ENCODE data around the gene GPX4.

GPX4 gene

GRCh38 chr19:1093811-1094553 is 9.8 kb upstream of the GPX4 start:
- DNase-seq (ENCODE audit: low spot score in 2 of 2), result no peak
- Histone ChIP-seq H3K4me3 (peak overlapping the region; percentile 96), H3K4me1 (peaks cover 9% of the 10 kb centered on the region), H3K27me3 (ENCODE audit: low read depth) (no peaks in the 10 kb centered on the region), H3K36me3 (replicated peaks) (peaks cover 35% of the 10 kb centered on the region), H3K9me3 (no peaks in the 10 kb centered on the region)
- in situ Hi-C loops (cut with MboI; ENCODE audit: low sequenced_read_pairs), result no loop called here

- Histone ChIP-seq H3K4me1 (peaks cover 9% of the 10 kb centered on the region), H3K9me3 (no peaks in the 10 kb centered on the region), H3K4me3 (peak overlapping the region; percentile 96), H3K27me3 (ENCODE audit: low read depth) (no peaks in the 10 kb centered on the region), H3K36me3 (replicated peaks) (peaks cover 30% of the 10 kb centered on the region)
- DNase-seq (ENCODE audit: low spot score in 2 of 2), result no peak
- in situ Hi-C loops (cut with MboI; ENCODE audit: low sequenced_read_pairs), result no loop called here
Observed at GRCh38 chr19:1094655-1094977, 9.2 kb upstream of the GPX4 start.

DNA sequence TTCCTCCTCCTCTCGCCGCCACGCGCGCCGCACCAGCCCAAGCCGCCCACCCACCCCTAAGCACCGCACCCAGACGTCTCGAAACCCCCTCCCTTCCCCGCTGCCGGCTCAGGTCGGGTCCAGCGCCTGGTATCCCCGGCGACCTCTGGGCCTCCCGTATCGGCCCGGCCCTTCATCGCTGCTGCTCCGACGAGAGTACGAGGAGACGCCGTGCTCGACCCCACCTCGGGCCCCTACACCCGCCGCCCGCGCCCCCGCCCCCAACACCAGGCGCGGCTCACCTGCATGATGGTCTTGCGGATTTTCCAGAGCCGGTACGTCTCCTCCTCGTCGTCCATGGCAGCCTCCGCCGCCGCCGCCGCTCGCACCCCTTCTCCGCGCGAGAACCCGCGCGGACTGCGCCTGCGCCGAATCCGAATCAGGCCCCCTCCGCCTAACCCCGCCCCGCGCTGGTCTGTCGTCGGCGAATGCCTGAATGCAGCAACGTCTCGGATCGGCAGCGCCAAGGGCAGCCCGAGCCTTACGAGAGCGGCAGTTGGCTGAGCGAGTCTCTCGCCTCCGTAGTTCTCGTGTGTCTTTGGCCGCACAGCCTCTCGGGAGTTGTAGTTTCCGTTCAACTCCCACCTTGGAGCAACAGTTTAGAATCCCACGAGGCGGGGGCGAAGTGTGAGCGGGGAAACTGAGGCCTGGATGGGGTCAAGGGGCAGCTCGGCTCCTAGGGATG is 8.7 kb upstream of the GPX4 start, which contains the start of gene POLR2E:
TSS of gene POLR2E (minus strand) at position 398 of the 724 bp plus-strand sequence. CDS start at position 338, 60 bp downstream.
- in situ Hi-C loops (cut with MboI; ENCODE audit: low sequenced_read_pairs), result no loop called here
- Histone ChIP-seq H3K27me3 (ENCODE audit: low read depth) (no peaks in the 10 kb centered on the region), H3K4me1 (peaks cover 9% of the 10 kb centered on the region), H3K36me3 (replicated peaks) (peaks cover 29% of the 10 kb centered on the region), H3K9me3 (no peaks in the 10 kb centered on the region), H3K4me3 (peak within 1 kb of the TSS; percentile 96)
- peak; percentile 95 to 97 for DNase-seq (ENCODE audit: low spot score in 2 of 2)

DNA sequence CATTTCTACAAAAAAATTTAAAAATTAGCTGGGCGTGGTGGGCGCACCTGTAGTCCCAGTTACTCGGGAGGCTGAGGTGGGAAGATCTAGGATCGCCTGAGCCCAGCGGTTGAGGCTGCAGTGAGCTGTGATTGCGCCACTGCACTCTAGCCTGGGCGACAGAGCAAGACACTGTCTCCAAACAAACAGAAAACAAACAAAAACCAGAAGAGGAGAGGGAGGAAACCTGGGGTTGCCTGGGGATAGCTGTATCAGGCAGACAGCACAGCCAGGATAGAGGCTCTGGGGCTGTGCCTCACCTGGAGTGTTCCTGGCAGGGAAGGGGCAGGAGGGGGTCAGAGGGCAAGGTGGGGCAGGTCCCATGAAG is 6.0 kb upstream of the GPX4 start:
- no peak for DNase-seq (ENCODE audit: low spot score in 2 of 2)
- in situ Hi-C loops (cut with MboI; ENCODE audit: low sequenced_read_pairs), result no loop called here
- H3K4me1 ChIP-seq, result peaks cover 19% of the 10 kb centered on the region

DNA sequence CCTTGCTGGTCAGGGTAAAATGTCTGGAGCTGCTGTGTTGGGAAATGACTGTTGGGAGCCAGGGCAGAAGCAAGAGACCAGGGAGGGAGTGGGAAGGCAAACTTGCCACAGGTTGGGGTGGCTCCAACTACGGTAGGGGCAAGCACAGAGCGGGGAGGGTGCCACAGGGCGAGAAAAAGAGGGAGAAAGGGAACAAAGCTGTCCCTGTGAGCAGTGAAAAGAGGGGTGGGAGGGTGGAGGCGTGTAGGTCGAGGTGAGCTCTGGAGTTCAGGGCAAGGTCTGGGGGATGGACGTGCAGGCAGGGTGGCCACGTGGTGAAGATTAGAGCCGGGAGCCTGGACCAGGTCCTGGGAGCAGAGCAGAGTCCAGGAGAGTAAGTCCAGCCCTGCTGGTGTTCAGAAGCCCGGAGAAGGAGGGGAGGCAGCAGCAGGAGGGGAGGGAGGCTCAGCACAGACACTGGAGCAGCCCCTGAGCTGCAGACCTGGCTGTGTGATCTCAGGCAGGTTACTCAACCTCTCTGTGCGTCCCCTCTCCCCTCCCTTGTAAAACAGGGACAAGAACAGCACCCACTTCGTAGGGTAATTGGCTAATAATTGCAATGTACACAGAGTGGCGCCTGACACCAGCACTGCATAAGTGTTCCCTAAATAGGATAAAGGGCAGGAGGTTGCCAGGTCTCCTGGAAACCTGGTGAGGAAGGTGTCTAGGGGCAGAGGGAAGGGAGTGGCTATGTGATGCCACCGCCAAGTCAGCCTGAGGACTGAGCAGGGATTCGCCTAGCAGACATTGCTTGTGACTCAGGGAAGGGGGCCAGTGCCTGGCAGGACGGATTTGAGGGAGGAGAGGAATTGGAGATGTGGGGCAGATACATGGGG is 5.4 kb upstream of the GPX4 start:
- DNase-seq (ENCODE audit: low spot score in 2 of 2), result no peak
- H3K4me1 ChIP-seq, result peaks cover 20% of the 10 kb centered on the region
- H3K4me3 ChIP-seq, result no peak overlapping the region
- H3K27me3 ChIP-seq (ENCODE audit: low read depth), result no peaks in the 10 kb centered on the region
- in situ Hi-C loops (cut with MboI; ENCODE audit: low sequenced_read_pairs), result no loop called here
- peaks cover 6% of the 10 kb centered on the region for H3K36me3 ChIP-seq (replicated peaks)
- H3K9me3 ChIP-seq, result no peaks in the 10 kb centered on the region

More for the DNA sequence above, 6.0 kb upstream of the GPX4 start:
- Histone ChIP-seq H3K9me3 (no peaks in the 10 kb centered on the region), H3K36me3 (replicated peaks) (peaks cover 10% of the 10 kb centered on the region), H3K4me3 (no peak overlapping the region), H3K27me3 (ENCODE audit: low read depth) (no peaks in the 10 kb centered on the region)

DNA sequence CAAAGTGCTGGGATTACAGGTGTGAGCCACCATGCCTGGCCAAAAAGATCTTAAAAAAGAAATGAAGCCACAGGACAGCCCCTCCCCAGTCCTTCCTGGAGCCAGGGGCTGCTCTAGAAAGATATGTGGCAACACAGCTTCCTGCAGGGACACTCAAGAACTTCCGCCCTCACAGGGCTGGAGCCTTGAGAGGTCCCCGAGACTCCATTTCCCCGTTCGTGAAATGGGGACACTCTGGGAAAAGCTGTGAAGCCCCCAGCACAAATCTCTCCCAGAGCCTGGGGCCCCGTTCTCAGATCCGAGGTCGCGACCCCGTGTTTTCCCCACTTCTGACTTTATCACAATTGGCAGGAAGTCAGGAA is 2.5 kb upstream of the GPX4 start:
- Histone ChIP-seq H3K4me1 (peaks cover 11% of the 10 kb centered on the region), H3K27me3 (ENCODE audit: low read depth) (no peaks in the 10 kb centered on the region), H3K4me3 (no peak overlapping the region), H3K36me3 (replicated peaks) (peaks cover 4% of the 10 kb centered on the region), H3K9me3 (no peaks in the 10 kb centered on the region)
- in situ Hi-C loops (cut with MboI; ENCODE audit: low sequenced_read_pairs), result no loop called here
- no peak for DNase-seq (ENCODE audit: low spot score in 2 of 2)

- in situ Hi-C loops (cut with MboI; ENCODE audit: low sequenced_read_pairs), result no loop called here
- Histone ChIP-seq H3K4me3 (no peak overlapping the region), H3K9me3 (no peaks in the 10 kb centered on the region), H3K27me3 (ENCODE audit: low read depth) (no peaks in the 10 kb centered on the region), H3K4me1 (peaks cover 11% of the 10 kb centered on the region), H3K36me3 (replicated peaks) (peaks cover 16% of the 10 kb centered on the region)
- no peak for DNase-seq (ENCODE audit: low spot score in 2 of 2)
Observed at GRCh38 chr19:1102407-1103131, 1.2 kb upstream of the GPX4 start.

GRCh38 chr19:1103132-1103707 is 574 bp upstream of the GPX4 start:
- no peaks in the 10 kb centered on the region for H3K9me3 ChIP-seq
- DNase-seq (ENCODE audit: low spot score in 2 of 2), result no peak
- in situ Hi-C loops (cut with MboI; ENCODE audit: low sequenced_read_pairs), result no loop called here
- peaks cover 11% of the 10 kb centered on the region for H3K4me1 ChIP-seq
- peak overlapping the region; percentile 64 for H3K4me3 ChIP-seq
- peaks cover 20% of the 10 kb centered on the region for H3K36me3 ChIP-seq (replicated peaks)
- no peaks in the 10 kb centered on the region for H3K27me3 ChIP-seq (ENCODE audit: low read depth)

- H3K36me3 ChIP-seq (replicated peaks), result peaks cover 26% of the 10 kb centered on the region
- in situ Hi-C loops (cut with MboI; ENCODE audit: low sequenced_read_pairs), result loop anchor here (5.0 kb wide), 1 partner anchor 98 kb away; no protein-coding TSS in a partner anchor
- H3K9me3 ChIP-seq, result no peaks in the 10 kb centered on the region
- H3K4me3 ChIP-seq, result peak overlapping the region; percentile 64
- H3K4me1 ChIP-seq, result peaks cover 11% of the 10 kb centered on the region
- no peaks in the 10 kb centered on the region for H3K27me3 ChIP-seq (ENCODE audit: low read depth)
- peak; percentile 39 to 84 for DNase-seq (ENCODE audit: low spot score in 2 of 2)
Observed at GRCh38 chr19:1104311-1105007, 665 bp downstream of the GPX4 start.

DNA sequence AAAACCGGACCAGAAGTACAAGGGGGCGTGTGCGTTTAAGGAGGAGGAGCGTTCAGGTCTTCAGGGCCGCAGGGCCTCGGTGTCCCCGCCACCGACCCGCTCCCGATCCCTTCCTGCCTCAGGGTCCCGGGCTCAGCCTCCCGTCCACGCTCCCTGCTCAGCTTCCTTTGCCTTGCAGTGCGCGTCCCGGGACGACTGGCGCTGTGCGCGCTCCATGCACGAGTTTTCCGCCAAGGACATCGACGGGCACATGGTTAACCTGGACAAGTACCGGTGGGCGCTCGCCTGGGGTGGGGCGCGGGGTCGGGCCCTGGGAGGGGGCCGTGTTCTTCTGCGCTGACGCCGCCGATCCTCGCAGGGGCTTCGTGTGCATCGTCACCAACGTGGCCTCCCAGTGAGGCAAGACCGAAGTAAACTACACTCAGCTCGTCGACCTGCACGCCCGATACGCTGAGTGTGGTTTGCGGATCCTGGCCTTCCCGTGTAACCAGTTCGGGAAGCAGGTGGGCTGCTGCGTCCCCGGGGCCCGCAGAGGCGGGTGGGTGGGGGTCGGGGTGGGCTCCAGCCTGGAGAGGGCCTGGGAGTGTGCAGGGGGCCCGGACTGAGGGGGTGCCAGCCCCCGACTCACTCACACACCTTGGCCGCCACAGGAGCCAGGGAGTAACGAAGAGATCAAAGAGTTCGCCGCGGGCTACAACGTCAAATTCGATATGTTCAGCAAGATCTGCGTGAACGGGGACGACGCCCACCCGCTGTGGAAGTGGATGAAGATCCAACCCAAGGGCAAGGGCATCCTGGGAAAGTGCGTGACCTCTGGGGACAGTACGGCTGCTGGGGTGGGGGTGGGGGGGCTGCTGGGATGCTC is 1.4 kb downstream of the GPX4 start:
- in situ Hi-C loops (cut with MboI; ENCODE audit: low sequenced_read_pairs), result loop anchor here (5.0 kb wide), 1 partner anchor 97 kb away; no protein-coding TSS in a partner anchor
- peaks cover 11% of the 10 kb centered on the region for H3K4me1 ChIP-seq
- H3K9me3 ChIP-seq, result no peaks in the 10 kb centered on the region
- peaks cover 26% of the 10 kb centered on the region for H3K36me3 ChIP-seq (replicated peaks)
- DNase-seq (ENCODE audit: low spot score in 2 of 2), result peak in 1 of 2 experiments; percentile 56
- H3K4me3 ChIP-seq, result peak overlapping the region; percentile 64
- no peaks in the 10 kb centered on the region for H3K27me3 ChIP-seq (ENCODE audit: low read depth)

DNA sequence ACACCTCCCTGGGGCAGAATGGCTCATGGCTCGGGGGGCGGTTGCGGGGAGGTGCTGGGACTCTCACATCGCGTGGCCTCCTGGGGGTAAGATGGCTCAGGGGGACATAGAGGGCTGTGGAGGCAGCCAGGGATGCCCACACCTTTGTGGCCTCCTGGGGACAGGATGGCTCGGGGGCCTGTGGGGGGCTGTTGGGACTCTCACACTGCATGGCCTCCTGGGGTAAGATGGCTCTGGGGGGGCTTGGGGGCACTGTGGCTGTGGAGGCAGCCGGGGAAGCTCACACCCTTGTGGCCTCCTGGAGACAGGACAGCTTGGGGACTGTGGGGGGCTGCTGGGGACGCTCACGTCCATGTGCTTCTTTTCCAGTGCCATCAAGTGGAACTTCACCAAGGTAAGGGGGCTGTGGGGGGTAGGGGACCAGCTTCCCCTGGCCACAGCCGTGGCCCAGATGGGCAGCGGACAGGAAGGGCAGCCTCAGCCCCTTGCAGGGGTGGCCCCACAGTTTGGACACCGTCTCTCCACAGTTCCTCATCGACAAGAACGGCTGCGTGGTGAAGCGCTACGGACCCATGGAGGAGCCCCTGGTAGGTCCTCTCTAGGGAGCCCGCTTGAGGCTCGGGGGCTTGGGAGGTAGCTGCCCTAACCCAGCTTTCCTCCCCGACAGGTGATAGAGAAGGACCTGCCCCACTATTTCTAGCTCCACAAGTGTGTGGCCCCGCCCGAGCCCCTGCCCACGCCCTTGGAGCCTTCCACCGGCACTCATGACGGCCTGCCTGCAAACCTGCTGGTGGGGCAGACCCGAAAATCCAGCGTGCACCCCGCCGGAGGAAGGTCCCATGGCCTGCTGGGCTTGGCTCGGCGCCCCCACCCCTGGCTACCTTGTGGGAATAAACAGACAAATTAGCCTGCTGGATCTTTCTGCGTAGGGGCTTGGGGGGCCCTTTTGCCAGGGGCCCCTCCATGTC is 2.4 kb downstream of the GPX4 start:
- Histone ChIP-seq H3K9me3 (no peaks in the 10 kb centered on the region), H3K4me1 (peaks cover 11% of the 10 kb centered on the region), H3K4me3 (no peak overlapping the region), H3K36me3 (replicated peaks) (peaks cover 26% of the 10 kb centered on the region), H3K27me3 (ENCODE audit: low read depth) (no peaks in the 10 kb centered on the region)
- in situ Hi-C loops (cut with MboI; ENCODE audit: low sequenced_read_pairs), result loop anchor here (5.0 kb wide), 1 partner anchor 96 kb away; no protein-coding TSS in a partner anchor
- no peak for DNase-seq (ENCODE audit: low spot score in 2 of 2)

Measured in HAP-1 (cell line).